Measurements from ENCODE around the gene CAPN8. TPM values are rescaled to one million over a fixed set of nuclear protein-coding genes. Genes with fewer than 3 reads are reported as not detected.

CAPN8 gene
- total RNA-seq, 4 donors from 2014 or later = 0.59 to 0.88 TPM; not detected in 2

DNA sequence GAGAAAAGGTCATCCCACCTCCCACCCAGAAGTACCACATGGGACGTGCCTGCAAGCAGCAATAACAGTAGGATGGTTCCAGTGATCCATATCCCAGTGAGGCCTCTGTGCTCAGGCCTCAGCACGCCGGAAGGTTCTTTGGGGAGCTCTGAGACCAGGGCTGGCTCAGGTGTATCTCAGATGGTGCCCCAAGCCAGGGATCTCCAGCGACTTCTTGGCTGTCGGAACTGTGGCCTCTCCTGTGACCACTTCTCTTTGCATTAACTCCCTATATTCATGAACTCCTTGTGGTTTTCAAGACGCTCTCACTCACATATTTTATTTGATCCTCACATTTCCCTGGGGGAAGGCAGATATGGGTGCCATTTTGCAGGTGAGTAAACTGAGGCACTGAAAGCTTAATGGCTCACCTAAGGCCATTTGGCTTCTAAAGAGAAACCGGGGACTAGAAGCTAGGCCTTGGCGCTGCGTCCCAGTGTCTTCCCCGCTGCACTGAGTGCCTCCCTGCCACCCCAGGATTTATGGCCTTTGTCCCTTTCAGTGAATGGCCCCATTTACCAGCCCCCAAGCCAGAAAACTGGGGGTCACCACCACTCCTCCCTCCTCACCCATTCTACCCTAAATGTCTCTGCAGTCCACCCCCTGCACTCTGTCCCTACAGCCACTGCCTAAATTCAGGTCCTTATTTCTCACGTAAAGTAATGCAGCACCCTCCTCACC lies 170.4 kb downstream of the CAPN8 start:
- Histone ChIP-seq H3K27me3 (no peaks in the 10 kb centered on the region), H3K9me3 (no peaks in the 10 kb centered on the region), H3K4me3 (no peak overlapping the region), H3K36me3 (no peaks in the 10 kb centered on the region), H3K27ac (no peak overlapping the region), H3K4me1 (no peaks in the 10 kb centered on the region)
- TF ChIP-seq CTCF (IDR thresholded peaks at IDR 0.05) (no peak), POLR2A (IDR thresholded peaks at IDR 0.05) (no peak)
- intact Hi-C loops (cut with DNase I; ENCODE audit: low total_unique reads) = no loop called here
- no peak for DNase-seq

DNA sequence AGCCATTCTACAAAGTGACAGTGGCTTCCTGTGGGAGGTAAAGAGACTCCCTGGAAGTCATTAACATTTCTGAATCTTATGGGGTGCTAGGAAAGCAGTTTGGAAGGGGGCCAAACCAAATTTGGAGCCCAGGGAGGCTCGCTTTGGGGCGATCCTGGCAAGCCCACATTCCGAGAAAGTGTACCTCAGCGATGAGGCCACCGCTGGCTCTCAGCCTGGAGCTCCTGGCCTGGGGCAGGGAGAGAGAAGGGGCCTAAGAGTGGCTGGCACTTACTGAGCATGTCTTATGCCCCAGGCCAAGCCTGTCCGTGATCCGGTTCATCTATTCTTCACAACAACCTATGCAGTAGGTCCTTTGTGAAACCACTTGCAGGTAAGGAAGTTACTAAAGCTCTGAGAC lies 173.5 kb downstream of the CAPN8 start:
- TF ChIP-seq POLR2A (IDR thresholded peaks at IDR 0.05) = no peak
- TF ChIP-seq CTCF (IDR thresholded peaks at IDR 0.05) = no peak
- Histone ChIP-seq H3K9me3 (no peaks in the 10 kb centered on the region), H3K4me1 (no peaks in the 10 kb centered on the region), H3K36me3 (no peaks in the 10 kb centered on the region), H3K27ac (no peak overlapping the region), H3K27me3 (no peaks in the 10 kb centered on the region), H3K4me3 (no peak overlapping the region)
- no peak for DNase-seq
- intact Hi-C loops (cut with DNase I; ENCODE audit: low total_unique reads) = no loop called here

Small RNAs within 50 kb of the gene (small RNA-seq; reads per million reads assigned to genes)
- gene RNU6-1248P (not detected), gene SNRPEP10 (not detected)

Other genes with a start within 250 kb of the CAPN8 start
- 100 to 1,000 TPM in 3 of 4 donors, 10 to 100 TPM in 1; 96.5 to 170 (median 117) TPM for gene CAPN2, start 46.8 kb upstream of the CAPN8 start, total RNA-seq
- gene TP53BP2, start 180.2 kb upstream of the CAPN8 start, total RNA-seq = 10 to 100 TPM; 25.6 to 66.7 (median 50.8) TPM

Measured in uterus (tissue), 4 donors.